Thymus (tissue), 11 donors: Measurements from ENCODE around the gene RBM34. TPM values are rescaled to one million over a fixed set of nuclear protein-coding genes. Genes with fewer than 3 reads are reported as not detected.
"Not testable (repeated sequence)": the region's sequence is repeated elsewhere in the genome, so short reads cannot be mapped to it uniquely, and the experiment has no call there.

Experiments used
- DNase-seq, 9 donors: peaks; one replicate each; pipeline ENCODE4 v3.0.0-alpha.2; 2013; ENCODE audit warnings: low spot score in 9 of 9, low read depth in 6 of 9, missing footprints in 1 of 9
- H3K27ac ChIP-seq, 2 donors: one replicate each; pipeline ENCODE4 v1.5.1; 2013; ENCODE audit warnings: control low read depth in 1 of 2, low read depth in 1 of 2, low read length in 1 of 2, mild to moderate bottlenecking in 1 of 2, moderate library complexity in 1 of 2
- H3K27me3 ChIP-seq, 2 donors: one replicate each; pipeline ENCODE4 v1.5.1; 2013; ENCODE audit warnings: low read length in 1 of 2; ENCODE audit not compliant: control insufficient read depth in 2 of 2, insufficient read depth in 1 of 2
- H3K36me3 ChIP-seq, 2 donors: one replicate each; pipeline ENCODE4 v1.5.1; 2013; ENCODE audit warnings: low read length in 1 of 2, mild to moderate bottlenecking in 1 of 2, moderate library complexity in 1 of 2; ENCODE audit not compliant: control insufficient read depth in 2 of 2, insufficient read depth in 2 of 2
- H3K4me1 ChIP-seq, 2 donors: one replicate each; pipeline ENCODE4 v1.5.1; 2013; ENCODE audit warnings: low read length in 2 of 2; ENCODE audit not compliant: control insufficient read depth in 2 of 2, insufficient read depth in 2 of 2
- H3K4me3 ChIP-seq, 2 donors: one replicate each; pipeline ENCODE4 v1.5.1; 2013; ENCODE audit warnings: low read length in 2 of 2, control low read depth in 1 of 2, mild to moderate bottlenecking in 1 of 2
- H3K9me3 ChIP-seq, 2 donors: one replicate each; pipeline ENCODE4 v1.5.1; 2013; ENCODE audit warnings: low read length in 1 of 2, mild to moderate bottlenecking in 1 of 2; ENCODE audit not compliant: control insufficient read depth in 2 of 2, insufficient read depth in 1 of 2
- WGBS: extraction: QIAGEN DNeasy Blood & Tissue Kit; methylation state at CpG from one replicate; pipeline ENCODE4 v1.1.7; 2013; 5-methylcytosine and 5-hydroxymethylcytosine counted together
- polyA plus RNA-seq: library from polyadenylated mRNA; stranded (reverse); fragments of 200-250 nt; gene quantifications from one replicate; pipeline ENCODE4 v1.2.3, GENCODE V29; 2013
- total RNA-seq: library from RNA; stranded (reverse); fragments of 120-200 nt; gene quantifications from one replicate; pipeline ENCODE4 v1.2.4, GENCODE V29; 2013
- donor health status: healthy.

The RBM34 gene
- total and polyA plus RNA-seq, 2 donors, result 95.1 to 168 TPM

DNA sequence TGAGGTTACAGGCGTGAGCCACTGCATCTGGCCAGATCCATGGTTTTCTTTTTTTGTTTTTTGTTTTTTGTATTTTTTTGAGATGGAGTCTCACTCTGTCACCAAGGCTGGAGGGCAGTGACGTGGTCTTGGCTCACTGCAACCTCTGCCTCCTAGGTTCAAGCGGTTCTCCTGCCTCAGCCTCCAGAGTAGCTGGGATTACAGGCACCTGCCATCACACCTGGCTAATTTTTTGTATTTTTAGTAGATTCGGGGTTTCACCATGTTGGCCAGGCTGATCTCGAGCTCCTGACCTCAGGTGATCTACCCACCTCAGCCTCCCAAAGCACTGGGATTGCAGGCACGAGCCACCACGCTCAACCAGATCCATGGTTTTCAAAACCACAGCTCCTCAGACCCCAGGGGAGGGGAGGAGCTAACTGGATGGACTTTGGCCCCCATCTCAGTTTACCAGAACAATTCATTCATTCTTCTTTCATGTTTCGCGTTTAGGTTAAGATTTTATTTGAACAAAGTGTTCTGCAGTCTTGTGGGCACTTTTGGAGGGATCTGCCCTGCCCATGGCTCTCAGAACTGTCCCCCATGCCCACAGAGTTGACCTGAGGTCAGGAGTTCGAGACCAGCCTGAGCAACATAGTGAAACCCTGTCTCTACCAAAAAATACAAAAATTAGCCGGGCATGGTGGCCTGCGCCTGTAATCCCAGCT is 75.5 kb downstream of the RBM34 start:
- WGBS, result 94% methylated on average over 12 of the region's 12 CpGs
- H3K4me1 ChIP-seq, result peaks cover 3 to 21% of the 10 kb centered on the region in 2 donors
- not testable (repeated sequence) for DNase-seq, H3K4me3 ChIP-seq, H3K27ac ChIP-seq, H3K27me3 ChIP-seq, H3K9me3 ChIP-seq, H3K36me3 ChIP-seq

Other genes with a start within 250 kb of the RBM34 start
- 54.1 TPM for gene TOMM20, start 32.4 kb downstream of the RBM34 start, total RNA-seq
- 76.8 TPM for gene TOMM20, start 32.4 kb downstream of the RBM34 start, polyA plus RNA-seq
- 36.9 TPM for gene ARID4B, start 166.9 kb upstream of the RBM34 start, total RNA-seq
- 41.8 TPM for gene ARID4B, start 166.9 kb upstream of the RBM34 start, polyA plus RNA-seq
- gene GGPS1, start 167.3 kb upstream of the RBM34 start, total RNA-seq, result 29.8 TPM
- 44.1 TPM for gene GGPS1, start 167.3 kb upstream of the RBM34 start, polyA plus RNA-seq
- gene TBCE, start 206.2 kb upstream of the RBM34 start, total RNA-seq, result 33.7 TPM
- 34.0 TPM for gene TBCE, start 206.2 kb upstream of the RBM34 start, polyA plus RNA-seq